SKM-1 treated with dmso at 0.1 percent for 144 hours (cell line): ENCODE results near the gene TENT5C.

Source experiments
- DNase-seq: peaks from one replicate; lab custom pipeline; 2025; ENCODE audit not compliant: unreplicated experiment; lab: John Stamatoyannopoulos, UW

TENT5C gene

DNA sequence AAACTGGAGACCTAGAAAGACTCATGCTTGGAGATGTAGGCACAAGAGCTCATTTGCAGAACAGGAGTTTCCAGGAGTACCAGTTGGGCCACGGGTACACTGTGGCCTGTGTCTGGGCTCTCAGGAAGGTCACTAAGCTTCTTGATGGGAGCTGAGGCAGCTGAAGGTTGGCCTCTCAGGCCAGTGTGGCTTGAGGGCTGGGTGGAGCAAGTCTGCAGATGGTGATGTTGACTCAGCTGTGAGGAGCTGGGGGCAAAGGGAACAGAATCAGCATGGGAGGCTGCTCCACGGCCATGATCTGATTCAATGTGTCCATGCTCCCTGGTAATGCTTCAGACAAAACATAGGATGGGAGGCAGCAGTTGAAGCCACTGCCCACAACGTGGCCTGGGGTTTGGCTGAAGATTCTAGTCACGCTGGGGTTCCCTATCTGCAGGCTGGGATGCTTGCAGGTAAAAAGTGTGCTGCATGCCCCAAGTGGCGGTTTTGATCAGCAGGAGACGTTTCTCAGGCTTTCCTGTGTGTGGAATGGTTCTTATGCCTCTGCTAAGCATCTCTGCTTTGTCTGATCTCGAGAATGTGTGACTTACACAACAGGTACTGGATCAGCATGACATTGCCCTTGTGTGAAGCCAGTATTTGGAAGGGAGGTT, 15.4 kb upstream of the TENT5C start:
- no peak for DNase-seq

GRCh38 chr1:117591252-117591651, 14.6 kb upstream of the TENT5C start:
- no peak for DNase-seq

DNA sequence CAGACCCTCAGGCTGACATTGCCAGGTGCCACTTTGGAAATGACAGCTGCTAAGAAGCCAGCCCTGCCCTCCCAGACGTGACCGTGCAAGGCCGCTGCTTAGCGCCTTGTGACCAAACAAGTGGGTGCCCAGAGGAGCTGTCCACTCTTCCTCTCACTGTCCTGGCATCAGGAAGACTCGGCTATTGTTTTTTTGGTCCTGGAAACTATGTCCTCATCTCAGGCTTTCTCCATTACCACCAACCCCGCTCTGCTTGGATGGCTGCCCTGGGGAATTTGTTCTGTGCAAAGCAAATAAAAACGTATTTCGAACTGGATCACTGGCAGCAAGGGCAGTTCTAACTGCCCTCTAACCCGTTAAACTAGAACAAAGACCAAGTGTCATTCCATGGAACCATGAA, 13.7 kb upstream of the TENT5C start:
- DNase-seq = no peak

DNA sequence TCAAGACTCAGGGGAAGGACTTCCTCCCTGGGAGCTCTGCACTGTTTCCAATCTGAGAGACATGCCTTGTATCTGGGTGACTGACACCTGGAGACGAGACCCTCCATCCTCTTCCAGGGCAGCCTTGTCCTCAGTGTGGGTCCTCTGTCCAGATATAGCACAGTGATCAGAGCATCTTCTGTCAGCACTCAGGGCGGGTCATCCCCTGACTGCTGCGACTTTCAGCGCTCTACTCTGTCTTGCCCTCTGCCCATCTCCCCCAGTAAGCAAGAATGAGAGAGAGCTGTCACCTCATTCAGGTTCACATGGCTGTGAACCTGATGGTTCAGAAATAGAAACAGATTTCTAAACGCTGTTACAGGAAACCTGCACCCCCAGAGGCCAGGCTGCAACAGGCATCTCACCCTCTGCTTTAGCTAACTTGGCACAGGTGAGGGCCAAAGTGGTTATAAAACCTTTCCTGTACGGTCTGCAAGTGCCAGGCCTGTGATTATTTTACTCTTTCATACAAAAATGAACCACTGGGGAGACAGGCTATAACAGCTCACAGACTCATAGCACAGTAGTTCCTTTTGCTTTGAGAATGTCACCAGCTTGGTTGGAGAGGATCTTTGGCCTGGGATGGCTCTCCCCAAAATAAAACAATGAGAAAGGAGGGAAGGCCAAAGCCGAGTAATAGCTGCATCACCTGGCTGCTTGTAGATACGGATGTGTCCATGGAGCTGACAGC, 11.4 kb upstream of the TENT5C start:
- no peak for DNase-seq

- peak; percentile 82 for DNase-seq
Measured at GRCh38 chr1:117596023-117596720, 9.7 kb upstream of the TENT5C start.

GRCh38 chr1:117598489-117598888, 7.4 kb upstream of the TENT5C start:
- DNase-seq = no peak

DNA sequence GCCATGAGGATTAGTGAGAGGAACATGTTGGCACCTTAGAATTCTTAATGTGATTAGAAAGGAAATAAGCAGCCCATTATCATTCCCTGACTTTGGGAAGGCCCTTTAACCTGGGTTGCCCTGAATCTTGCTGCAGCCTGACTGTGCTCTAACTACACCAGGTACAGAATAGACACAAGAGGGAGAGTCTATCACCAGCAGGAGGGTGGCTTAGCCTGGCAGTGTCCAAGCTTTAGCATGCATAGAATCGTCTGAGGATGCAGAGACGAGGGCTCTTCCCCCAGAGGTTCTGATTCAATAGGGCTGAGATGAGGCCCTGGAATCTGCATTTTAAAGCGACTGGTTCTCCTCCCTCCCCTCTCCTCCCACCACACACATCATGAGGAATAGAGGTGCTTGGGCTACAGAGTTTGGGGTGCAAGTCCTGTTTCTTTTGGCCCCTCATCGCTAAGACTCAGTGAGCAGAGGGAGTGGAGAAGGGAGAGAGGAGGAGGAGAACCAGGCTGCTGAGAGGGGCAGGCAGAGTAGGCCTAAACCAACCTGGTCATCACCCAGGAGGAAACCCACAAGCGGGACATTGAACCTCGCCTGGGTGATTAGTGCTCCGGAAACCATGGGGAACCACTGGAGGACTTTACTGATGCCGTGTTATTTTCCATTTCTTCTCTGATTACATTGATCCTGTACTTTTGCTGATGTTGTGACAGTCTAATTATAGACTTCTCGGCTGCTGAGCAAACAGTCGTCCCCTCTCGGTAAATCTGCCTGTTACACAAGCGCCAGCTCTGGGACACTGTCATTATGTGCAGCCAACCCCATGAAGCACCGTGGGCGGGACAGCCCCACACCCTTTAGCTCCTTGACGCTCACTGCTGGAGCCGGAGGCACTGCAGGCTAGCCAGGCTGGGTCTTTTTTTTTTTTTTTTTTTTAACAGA, 6.3 kb upstream of the TENT5C start:
- no peak for DNase-seq

DNA sequence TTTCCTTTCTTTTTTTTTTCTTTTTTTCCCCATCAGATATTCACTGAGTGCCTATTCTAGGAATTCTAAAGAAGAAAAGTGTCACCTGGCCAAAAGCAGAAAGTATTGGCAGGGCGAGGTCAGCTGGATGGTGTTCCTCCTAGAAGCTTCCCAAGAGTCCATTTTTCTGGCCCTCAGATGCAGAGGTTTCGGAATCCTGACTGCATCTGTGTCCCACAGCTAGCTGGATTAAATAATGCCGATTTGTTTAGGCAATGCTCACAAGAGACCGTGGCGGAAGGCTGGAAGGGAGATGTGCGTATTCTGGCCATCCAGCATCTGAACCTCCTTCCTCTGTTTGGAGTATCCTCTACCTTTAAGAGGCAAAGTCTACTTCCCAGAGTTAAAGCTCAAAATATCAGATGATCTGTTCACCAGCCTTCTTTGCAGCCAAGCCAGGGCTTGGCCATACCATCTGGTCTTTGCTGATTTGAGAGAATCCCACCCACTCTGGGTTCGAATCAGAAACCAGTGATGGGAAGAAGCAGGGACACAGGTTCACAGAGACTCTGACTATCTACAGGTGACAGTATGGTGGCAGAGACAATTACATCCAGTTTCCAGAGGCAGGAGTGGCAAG, 5.4 kb upstream of the TENT5C start:
- DNase-seq = no peak

- no peak for DNase-seq
Measured at GRCh38 chr1:117600966-117601365, 4.9 kb upstream of the TENT5C start.

DNA sequence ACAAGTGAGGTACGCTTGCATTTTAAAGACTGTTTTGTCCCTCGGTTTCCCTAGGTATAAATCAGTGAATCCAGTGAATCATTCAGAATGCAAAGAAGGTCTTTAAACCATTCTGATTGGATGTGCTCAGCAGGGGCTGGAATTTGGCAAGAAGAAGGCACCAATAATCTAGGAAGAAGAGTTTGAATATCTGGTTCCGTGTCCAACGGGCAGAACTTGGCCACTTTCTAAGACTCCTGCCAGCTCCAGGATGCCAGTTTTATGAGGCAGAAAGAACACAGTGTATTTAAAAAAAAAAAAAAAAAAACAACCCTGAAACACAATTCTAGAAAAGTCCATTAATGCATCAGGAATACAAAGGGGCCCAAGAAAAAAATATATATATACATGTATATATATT, 3.0 kb upstream of the TENT5C start:
- no peak for DNase-seq

DNA sequence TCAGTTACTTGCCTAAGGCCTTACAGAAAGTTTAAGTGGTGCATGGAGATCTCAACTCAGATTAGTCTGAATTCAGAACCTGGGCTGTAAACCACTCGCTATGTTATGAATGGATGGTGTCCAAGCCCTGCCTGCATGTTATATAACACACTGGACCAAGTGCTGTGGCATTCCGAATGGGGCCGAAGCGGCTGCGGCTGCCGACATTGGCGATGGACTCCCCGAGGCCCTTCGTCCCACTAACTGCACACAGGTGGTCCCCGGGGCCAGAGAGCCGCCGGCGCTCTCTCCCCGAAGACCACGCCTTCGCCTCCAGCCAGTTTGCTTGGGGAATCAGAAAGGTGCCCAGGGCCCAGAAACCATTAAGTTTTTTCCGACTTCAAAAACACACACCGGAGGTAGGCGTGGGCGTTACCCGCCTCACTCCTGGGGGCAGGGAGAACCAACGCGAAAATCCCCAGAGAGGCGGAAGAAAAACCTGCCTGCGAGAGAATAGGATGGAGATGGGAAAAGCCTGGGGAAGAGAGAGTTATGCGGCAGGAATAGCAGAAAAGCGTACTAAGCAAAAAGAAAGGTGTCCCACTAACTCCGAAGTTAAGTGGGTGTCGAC, 579 bp upstream of the TENT5C start:
- DNase-seq = no peak

GRCh38 chr1:117606649-117607430, 992 bp downstream of the TENT5C start:
- DNase-seq = no peak

GRCh38 chr1:117607471-117607870, 1.6 kb downstream of the TENT5C start:
- DNase-seq = peak; percentile 37

DNA sequence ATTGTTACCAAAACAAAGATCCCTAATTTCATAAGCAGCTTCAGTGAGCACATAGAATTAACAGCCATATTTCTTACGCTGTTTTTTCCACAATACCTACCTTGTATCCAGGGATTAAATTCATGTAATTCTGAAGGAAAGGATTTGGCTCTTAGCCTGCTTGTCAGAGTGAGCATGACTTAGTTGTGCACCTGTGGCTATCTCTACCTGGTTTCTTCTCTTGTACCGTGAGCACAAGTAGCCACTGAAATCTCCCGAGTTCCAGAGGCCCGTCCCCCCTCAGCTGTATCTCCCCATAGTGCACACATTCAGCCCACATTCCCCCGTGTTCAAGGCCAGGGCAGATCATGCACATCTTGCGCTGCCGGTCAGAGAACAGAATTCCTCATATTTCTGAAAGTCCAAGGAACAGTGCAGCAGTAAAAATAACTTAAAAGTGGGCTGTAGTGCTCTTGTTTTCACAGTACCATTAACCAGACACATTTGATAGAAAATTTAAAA, 2.3 kb downstream of the TENT5C start:
- no peak for DNase-seq

DNA sequence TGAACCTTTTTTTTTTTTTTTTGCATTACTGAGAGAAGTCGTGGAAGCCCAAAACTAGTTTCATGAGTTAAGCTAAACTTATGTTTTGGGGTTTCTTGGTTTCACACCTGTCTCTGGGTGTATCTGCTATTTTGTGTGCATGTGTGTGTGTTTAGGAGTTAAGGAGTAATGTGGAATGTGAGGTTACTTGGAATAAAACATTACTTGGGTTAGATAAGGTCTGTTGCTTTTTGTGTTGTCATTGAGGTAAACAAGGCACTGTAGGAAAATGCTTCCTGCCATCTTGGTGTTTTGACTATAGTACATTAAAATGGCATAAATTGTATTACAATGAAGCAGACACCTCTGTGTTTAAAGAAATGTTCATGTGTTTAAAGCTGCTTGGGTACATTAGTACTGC, 2.9 kb downstream of the TENT5C start:
- no peak for DNase-seq

DNA sequence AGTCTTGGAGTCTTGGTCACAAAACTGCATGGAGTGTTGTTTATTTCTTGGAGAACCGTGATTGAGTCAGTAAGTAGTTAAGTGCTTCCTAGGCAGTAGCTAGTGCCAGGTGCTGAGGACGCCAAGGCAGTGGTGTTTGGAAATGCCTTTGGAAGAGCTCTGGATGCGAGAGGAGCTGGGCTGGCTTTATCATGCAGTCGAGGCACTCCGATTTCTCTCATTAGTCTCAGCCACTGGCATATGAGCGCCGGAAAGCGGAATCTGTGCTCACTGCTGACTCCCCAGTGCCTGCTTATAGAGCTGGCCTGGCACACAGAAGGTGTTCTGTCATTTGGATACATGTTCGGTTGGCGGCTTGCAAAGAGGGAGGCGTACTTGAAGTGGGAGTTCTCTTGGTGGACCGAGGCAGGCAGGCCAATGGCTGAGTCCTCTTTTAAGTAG, 3.6 kb downstream of the TENT5C start:
- DNase-seq = no peak

DNA sequence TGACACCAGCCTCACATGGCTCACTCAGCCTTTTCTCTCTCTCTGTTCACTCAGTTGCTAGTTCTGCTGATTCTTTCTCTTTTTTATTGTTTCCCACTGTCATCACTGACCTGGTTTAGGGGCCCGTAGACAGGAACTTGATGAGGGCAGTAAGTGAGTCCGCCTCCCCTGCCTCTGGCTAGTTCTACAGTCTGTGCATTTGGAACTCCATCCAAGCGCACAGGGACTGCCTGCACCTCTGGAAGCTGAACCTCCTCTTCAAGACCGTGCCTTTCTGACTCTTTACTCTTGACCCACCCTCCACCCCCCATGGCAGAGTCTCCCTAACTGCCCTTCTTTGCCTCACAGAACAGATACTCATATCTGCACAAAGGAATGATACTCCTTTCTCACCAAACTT, 4.2 kb downstream of the TENT5C start:
- no peak for DNase-seq

GRCh38 chr1:117611121-117611601, 5.3 kb downstream of the TENT5C start:
- DNase-seq = no peak

DNA sequence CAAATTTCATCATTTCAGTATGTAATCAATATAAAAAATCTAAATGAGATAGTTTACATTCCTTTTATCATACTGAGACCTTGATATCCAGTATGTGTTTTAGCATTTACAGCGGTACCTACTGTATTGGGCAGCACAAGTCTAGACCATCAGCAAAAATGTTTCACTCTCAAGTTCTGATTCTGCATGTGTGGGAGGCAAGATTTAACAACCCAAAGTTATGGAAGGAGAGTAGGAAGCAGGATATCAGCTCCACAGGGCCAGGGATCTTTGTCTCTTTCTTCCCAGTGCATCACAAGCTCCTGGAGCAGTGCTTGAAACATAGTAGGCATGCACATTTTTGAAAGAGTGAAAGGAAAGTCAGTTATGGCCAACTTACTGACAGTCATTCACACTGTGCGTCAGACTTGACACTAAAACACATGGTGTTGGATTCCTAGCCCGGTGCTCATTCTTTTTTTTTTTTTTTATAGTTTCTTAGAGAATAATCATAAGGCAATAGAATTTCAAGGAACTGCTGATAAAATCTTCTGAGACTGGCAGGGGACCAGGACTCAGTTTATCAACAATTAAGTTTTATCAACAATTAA, 6.1 kb downstream of the TENT5C start:
- DNase-seq = no peak
